HL-60/S4 treated with retinoic acid at 250 ng/mL for 4 days and 3 days (cell line): ENCODE data around the gene ATG16L2.

ENCODE experiments used
- in situ Hi-C: fragments of 300-500 bp; cut with MboI; formaldehyde crosslinking; loops from 2 replicates; pipeline ENCODE4 v1.7.0; 2022; ENCODE audit warnings: low sequenced_read_pairs

The ATG16L2 gene

GRCh38 chr11:72869831-72870230 lies 55.6 kb downstream of the ATG16L2 start:
- in situ Hi-C loops, result no loop called here

- in situ Hi-C loops, result no loop called here
Measured at GRCh38 chr11:72871119-72871518, 56.9 kb downstream of the ATG16L2 start.

GRCh38 chr11:72872012-72872411 lies 57.8 kb downstream of the ATG16L2 start:
- in situ Hi-C loops, result no loop called here

- in situ Hi-C loops, result no loop called here
Measured at GRCh38 chr11:72875736-72876135, 61.5 kb downstream of the ATG16L2 start.

GRCh38 chr11:72876147-72876546 lies 61.9 kb downstream of the ATG16L2 start:
- in situ Hi-C loops, result no loop called here
